Endothelial cell (in vitro differentiated cells): ENCODE results near the gene FAM89B. TPM values are rescaled to one million over a fixed set of nuclear protein-coding genes. Genes with fewer than 3 reads are reported as not detected.

Experiments used
- DNase-seq: peaks from one replicate; pipeline ENCODE4 v3.0.0; 2021; ENCODE audit warnings: low spot score
- H3K27ac Mint-ChIP-seq: one replicate; pipeline ENCODE4 v1.8.0; 2021; ENCODE audit warnings: mixed read lengths, inconsistent platforms; ENCODE audit not compliant: unreplicated experiment
- H3K27me3 Mint-ChIP-seq: one replicate; pipeline ENCODE4 v1.8.0; 2021; ENCODE audit warnings: mild to moderate bottlenecking, moderate library complexity, mixed read lengths, inconsistent platforms; ENCODE audit not compliant: unreplicated experiment
- H3K36me3 Mint-ChIP-seq: one replicate; pipeline ENCODE4 v1.8.0; 2021; ENCODE audit warnings: mild to moderate bottlenecking, low read depth, mixed read lengths, inconsistent platforms; ENCODE audit not compliant: unreplicated experiment
- H3K4me1 Mint-ChIP-seq: one replicate; pipeline ENCODE4 v1.8.0; 2021; ENCODE audit warnings: mild to moderate bottlenecking, mixed read lengths, inconsistent platforms; ENCODE audit not compliant: unreplicated experiment
- H3K4me3 Mint-ChIP-seq: one replicate; pipeline ENCODE4 v1.8.0; 2021; ENCODE audit warnings: mild to moderate bottlenecking, mixed read lengths, inconsistent platforms; ENCODE audit not compliant: unreplicated experiment
- H3K9me3 Mint-ChIP-seq: one replicate; pipeline ENCODE4 v1.8.0; 2021; ENCODE audit warnings: mixed read lengths, inconsistent platforms; ENCODE audit not compliant: unreplicated experiment
- CTCF ChIP-seq: fragments of 200-600 bp; sonication (generic); IDR thresholded peaks from one replicate; pipeline ENCODE4 v1.5.0; 2021; ENCODE audit warnings: antibody characterized with exemption; ENCODE audit not compliant: unreplicated experiment
- total RNA-seq: library from RNA; stranded (reverse); fragmentation: NEBNext Ultra II Directional; extraction: Animal tissue kit (Norgen Biotek cat#: 25700); gene quantifications from one replicate; pipeline ENCODE4 v1.2.1, GENCODE V29; 2021; ENCODE audit not compliant: unreplicated experiment

Gene FAM89B
- total RNA-seq, 1 donor from 2014 or later: 44.7 TPM

GRCh38 chr11:65540290-65541092, 31.8 kb upstream of the FAM89B start:
- Mint-ChIP-seq H3K27me3 (peaks cover 29% of the 10 kb centered on the region), H3K4me3 (peak overlapping the region; percentile 83), H3K27ac (no peak overlapping the region), H3K4me1 (peaks cover 2% of the 10 kb centered on the region), H3K36me3 (peaks cover 17% of the 10 kb centered on the region), H3K9me3 (no peaks in the 10 kb centered on the region)
- peak; percentile 88 for TF ChIP-seq CTCF
- peak; percentile 88 for DNase-seq

GRCh38 chr11:65541093-65541982, 31.0 kb upstream of the FAM89B start:
- peak overlapping the region; percentile 30 for H3K27ac Mint-ChIP-seq
- peaks cover 8% of the 10 kb centered on the region for H3K4me1 Mint-ChIP-seq
- H3K27me3 Mint-ChIP-seq: peaks cover 33% of the 10 kb centered on the region
- H3K36me3 Mint-ChIP-seq: peaks cover 13% of the 10 kb centered on the region
- DNase-seq: no peak
- peak; percentile 33 for TF ChIP-seq CTCF
- peak overlapping the region; percentile 83 for H3K4me3 Mint-ChIP-seq
- H3K9me3 Mint-ChIP-seq: no peaks in the 10 kb centered on the region

GRCh38 chr11:65542738-65543390, 29.5 kb upstream of the FAM89B start:
- Mint-ChIP-seq H3K36me3 (peaks cover 9% of the 10 kb centered on the region), H3K4me1 (peaks cover 8% of the 10 kb centered on the region), H3K9me3 (no peaks in the 10 kb centered on the region), H3K4me3 (peak overlapping the region; percentile 65), H3K27me3 (peaks cover 26% of the 10 kb centered on the region), H3K27ac (peak overlapping the region; percentile 54)
- no peak for TF ChIP-seq CTCF
- DNase-seq: no peak

- no peaks in the 10 kb centered on the region for H3K9me3 Mint-ChIP-seq
- H3K36me3 Mint-ChIP-seq: peaks cover 9% of the 10 kb centered on the region
- no peak for DNase-seq
- TF ChIP-seq CTCF: no peak
- peak overlapping the region; percentile 8 for H3K4me3 Mint-ChIP-seq
- no peak overlapping the region for H3K27ac Mint-ChIP-seq
- peaks cover 21% of the 10 kb centered on the region for H3K4me1 Mint-ChIP-seq
- H3K27me3 Mint-ChIP-seq: peaks cover 30% of the 10 kb centered on the region
These were observed 26.5 kb upstream of the FAM89B start for GRCh38 chr11:65545853-65546216.
